Measurements from ENCODE around the gene KRTDAP.

DNA sequence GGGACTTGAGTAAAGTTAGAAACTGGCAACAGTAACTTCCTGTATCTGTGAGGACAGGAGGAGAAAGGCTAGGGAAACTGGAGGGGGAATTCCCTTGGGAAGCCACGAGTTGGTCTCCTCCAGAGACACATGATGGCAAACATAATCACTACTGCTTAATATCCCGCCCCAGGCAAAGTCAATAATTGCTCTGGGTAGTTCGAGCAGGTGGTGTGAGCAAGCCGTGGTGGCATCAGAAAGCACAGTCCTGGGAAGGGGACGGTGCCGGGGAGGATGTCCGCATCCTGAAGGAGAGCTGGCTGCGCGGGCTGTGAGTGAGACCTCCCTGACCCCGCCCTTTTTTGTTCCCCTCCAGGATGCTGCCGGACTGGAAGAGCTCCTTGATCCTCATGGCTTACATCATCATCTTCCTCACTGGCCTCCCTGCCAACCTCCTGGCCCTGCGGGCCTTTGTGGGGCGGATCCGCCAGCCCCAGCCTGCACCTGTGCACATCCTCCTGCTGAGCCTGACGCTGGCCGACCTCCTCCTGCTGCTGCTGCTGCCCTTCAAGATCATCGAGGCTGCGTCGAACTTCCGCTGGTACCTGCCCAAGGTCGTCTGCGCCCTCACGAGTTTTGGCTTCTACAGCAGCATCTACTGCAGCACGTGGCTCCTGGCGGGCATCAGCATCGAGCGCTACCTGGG lies 40.8 kb downstream of the KRTDAP start:
- TF ChIP-seq CTCF (IDR thresholded peaks at IDR 0.05) = no peak
- no peak for TF ChIP-seq REST (IDR thresholded peaks at IDR 0.05; ENCODE audit: low read depth, low read length)
- TF ChIP-seq, protein P1, sequence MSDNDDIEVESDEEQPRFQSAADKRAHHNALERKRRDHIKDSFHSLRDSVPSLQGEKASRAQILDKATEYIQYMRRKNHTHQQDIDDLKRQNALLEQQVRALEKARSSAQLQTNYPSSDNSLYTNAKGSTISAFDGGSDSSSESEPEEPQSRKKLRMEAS (IDR thresholded peaks at IDR 0.05; ENCODE audit: low read depth) = no peak
- no peak for TF ChIP-seq USF2 (IDR thresholded peaks at IDR 0.05; ENCODE audit: borderline replicate concordance, low read depth, low read length)
- no peak for TF ChIP-seq NRF1 (IDR thresholded peaks at IDR 0.05; ENCODE audit: low read depth, low read length)
- no peak for TF ChIP-seq YY1 (IDR thresholded peaks at IDR 0.05; ENCODE audit: low read depth)
- TF ChIP-seq MXI1 (IDR thresholded peaks at IDR 0.05; ENCODE audit: low read depth, low read length) = no peak
- no peak for TF ChIP-seq POLR2AphosphoS5 (IDR thresholded peaks at IDR 0.05; ENCODE audit: low read depth, low read length)
- no peak for TF ChIP-seq EP300 (IDR thresholded peaks at IDR 0.05; ENCODE audit: borderline replicate concordance in 1 of 2, low read depth in 1 of 2, low read length in 1 of 2)
- TF ChIP-seq SMC3 (IDR thresholded peaks at IDR 0.05; ENCODE audit: low read depth, low read length) = no peak
- TF ChIP-seq RAD21 (IDR thresholded peaks at IDR 0.05; ENCODE audit: low read length) = no peak

Measured in SK-N-SH (cell line).